OCI-LY3 (cell line): ENCODE data around the gene IL3RA.

Experiments used
- H2AFZ ChIP-seq: fragments of 200-600, 300-600 bp; shearing (Covaris generic); 2 replicates; pipeline ENCODE4 v1.6.0; 2014; ENCODE audit warnings: antibody characterized with exemption, low read depth, low read length
- H3K27ac ChIP-seq: fragments of 200-600, 300-600 bp; sonication (generic); 2 replicates; pipeline ENCODE4 v1.5.1; 2014; ENCODE audit warnings: mild to moderate bottlenecking, low read length, moderate library complexity, mixed read lengths
- H3K27me3 ChIP-seq: fragments of 200-600, 300-600 bp; sonication (generic); 2 replicates; pipeline ENCODE4 v1.6.1; 2014; ENCODE audit warnings: low read depth, low read length, mixed read lengths
- H3K36me3 ChIP-seq: fragments of 200-600, 300-600 bp; sonication (generic); replicated peaks from 2 replicates; pipeline ENCODE3; 2014; ENCODE audit warnings: low read depth, low read length, mixed read lengths
- H3K4me1 ChIP-seq: fragments of 300-600, 200-600 bp; sonication (generic); 2 replicates; pipeline ENCODE4 v1.6.1; 2014; ENCODE audit warnings: low read length, mixed read lengths
- H3K4me2 ChIP-seq: fragments of 200-600, 300-600 bp; sonication (generic); 2 replicates; pipeline ENCODE4 v1.6.1; 2014; ENCODE audit warnings: low read length, mixed read lengths
- H3K4me3 ChIP-seq: fragments of 300-600, 200-600 bp; sonication (generic); 2 replicates; pipeline ENCODE4 v1.5.1; 2014; ENCODE audit warnings: antibody characterized with exemption, mild to moderate bottlenecking, low read length, moderate library complexity
- H3K79me2 ChIP-seq: fragments of 300-600, 200-600 bp; shearing (Covaris generic); 2 replicates; pipeline ENCODE4 v1.6.1; 2014; ENCODE audit warnings: mild to moderate bottlenecking, low read length, mixed read lengths
- H3K9ac ChIP-seq: fragments of 300-600, 200-600 bp; shearing (Covaris generic); 2 replicates; pipeline ENCODE4 v1.6.0; 2014; ENCODE audit warnings: mild to moderate bottlenecking, low read length, moderate library complexity
- H3K9me3 ChIP-seq: fragments of 200-600, 300-600 bp; shearing (Covaris generic); 2 replicates; pipeline ENCODE4 v1.6.1; 2014; ENCODE audit warnings: low read length, mixed read lengths; ENCODE audit not compliant: insufficient read depth
- H4K20me1 ChIP-seq: fragments of 200-600, 300-600 bp; sonication (generic); 2 replicates; pipeline ENCODE4 v1.6.1; 2016; ENCODE audit warnings: low read length, mixed read lengths; ENCODE audit not compliant: insufficient read depth
- CTCF ChIP-seq: fragments of 200-600, 300-600 bp; sonication (generic); IDR thresholded peaks from 2 replicates; pipeline ENCODE4 v1.5.1; 2014; ENCODE audit warnings: antibody characterized with exemption, low read length, low read depth
- EZH2phosphoT487 ChIP-seq: fragments of 200-600 bp; shearing (Covaris generic); IDR thresholded peaks from 2 replicates; pipeline ENCODE4 v1.6.1; 2018; ENCODE audit warnings: antibody characterized with exemption, mixed run types, low read depth

The IL3RA gene

DNA sequence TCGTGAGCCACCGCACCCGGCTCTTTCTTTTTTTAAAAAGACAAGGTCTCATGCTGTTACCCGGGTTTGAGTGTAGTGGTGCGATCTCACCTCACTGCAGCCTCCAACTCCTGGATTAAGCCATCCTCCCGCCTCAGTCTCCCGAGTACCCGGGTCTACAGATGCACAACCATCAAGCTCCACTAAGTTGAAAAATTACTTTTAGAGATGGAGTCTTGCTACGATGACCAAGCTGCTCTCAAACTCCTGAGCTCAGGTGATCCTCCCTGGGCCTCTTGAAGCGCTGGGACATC is 53.4 kb downstream of the IL3RA start:
- Histone ChIP-seq H3K4me1 (peaks cover 17% of the 10 kb centered on the region), H3K9ac (no peak overlapping the region), H3K27me3 (no peaks in the 10 kb centered on the region), H3K9me3 (no peaks in the 10 kb centered on the region), H3K36me3 (peaks cover 66% of the 10 kb centered on the region), H4K20me1 (peaks cover 55% of the 10 kb centered on the region), H3K79me2 (peaks cover 80% of the 10 kb centered on the region), H3K4me2 (no peak overlapping the region), H3K27ac (no peak overlapping the region), H3K4me3 (no peak overlapping the region), H2AFZ (no peak overlapping the region)
- TF ChIP-seq CTCF (no peak), EZH2phosphoT487 (no peak)

DNA sequence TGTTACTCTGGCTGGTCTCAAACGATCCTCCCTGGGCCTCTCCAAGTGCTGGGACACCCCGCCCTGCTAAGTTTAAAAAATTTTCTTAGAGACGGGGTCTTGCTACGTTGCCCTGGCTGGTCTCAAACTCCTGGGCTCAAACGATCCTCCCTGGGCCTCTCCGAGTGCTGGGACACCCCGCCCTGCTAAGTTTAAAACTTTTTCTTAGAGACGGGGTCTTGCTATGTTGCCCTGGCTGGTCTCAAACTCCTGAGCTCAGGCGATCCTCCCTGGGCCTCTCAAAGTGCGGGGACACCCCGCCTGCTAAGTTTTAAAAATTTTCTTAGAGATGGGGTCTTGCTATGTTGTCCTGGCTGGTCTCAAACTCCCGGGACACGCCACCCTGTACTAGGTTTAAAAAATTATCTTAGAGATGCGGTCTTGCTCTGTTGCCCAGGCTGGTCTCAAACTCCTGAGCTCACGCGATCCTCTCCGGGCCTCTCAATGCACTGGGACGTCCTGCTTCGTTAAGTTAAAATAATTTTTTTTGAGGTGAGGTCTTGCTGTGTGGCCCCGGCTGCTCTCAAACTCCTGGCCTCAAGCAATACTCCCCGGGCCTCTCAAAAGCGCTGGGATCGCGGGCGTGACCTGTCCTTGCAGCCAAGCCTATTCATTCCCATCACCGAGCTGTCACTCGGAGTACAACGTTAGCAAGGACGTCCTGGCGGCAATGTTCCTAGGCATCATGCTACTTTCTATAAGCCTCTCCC is 54.2 kb downstream of the IL3RA start:
- peak overlapping the region; percentile 92 for H3K4me3 ChIP-seq
- H3K9ac ChIP-seq = peak overlapping the region; percentile 98
- H3K27me3 ChIP-seq = no peaks in the 10 kb centered on the region
- no peaks in the 10 kb centered on the region for H3K9me3 ChIP-seq
- H3K4me1 ChIP-seq = peaks cover 17% of the 10 kb centered on the region
- H4K20me1 ChIP-seq = peaks cover 58% of the 10 kb centered on the region
- H3K79me2 ChIP-seq = peaks cover 88% of the 10 kb centered on the region
- peaks cover 66% of the 10 kb centered on the region for H3K36me3 ChIP-seq
- H3K4me2 ChIP-seq = peak overlapping the region; percentile 91
- TF ChIP-seq CTCF (no peak), EZH2phosphoT487 (no peak)
- H2AFZ ChIP-seq = no peak overlapping the region
- H3K27ac ChIP-seq = peak overlapping the region; percentile 91

GRCh38 chrX:1391370-1391706 is 54.8 kb downstream of the IL3RA start:
- H3K27me3 ChIP-seq = no peaks in the 10 kb centered on the region
- peak overlapping the region; percentile 98 for H3K9ac ChIP-seq
- peak overlapping the region; percentile 91 for H3K27ac ChIP-seq
- H4K20me1 ChIP-seq = peaks cover 60% of the 10 kb centered on the region
- peaks cover 94% of the 10 kb centered on the region for H3K79me2 ChIP-seq
- no peak overlapping the region for H2AFZ ChIP-seq
- peak overlapping the region; percentile 92 for H3K4me3 ChIP-seq
- no peaks in the 10 kb centered on the region for H3K9me3 ChIP-seq
- H3K4me2 ChIP-seq = peak overlapping the region; percentile 91
- no peak for TF ChIP-seq CTCF
- TF ChIP-seq EZH2phosphoT487 = no peak
- H3K4me1 ChIP-seq = peaks cover 17% of the 10 kb centered on the region
- H3K36me3 ChIP-seq = peaks cover 66% of the 10 kb centered on the region

- peak within 1 kb of the TSS; percentile 54; the same call in 1 of the 2 replicates for H2AFZ ChIP-seq
- H3K27ac ChIP-seq = peak within 1 kb of the TSS; percentile 91
- peak within 1 kb of the TSS; percentile 91 for H3K4me2 ChIP-seq
- H3K9me3 ChIP-seq = no peaks in the 10 kb centered on the region
- peaks cover 65% of the 10 kb centered on the region for H3K36me3 ChIP-seq
- peak within 1 kb of the TSS; percentile 92 for H3K4me3 ChIP-seq
- H4K20me1 ChIP-seq = peaks cover 58% of the 10 kb centered on the region
- H3K27me3 ChIP-seq = no peaks in the 10 kb centered on the region
- H3K9ac ChIP-seq = peak within 1 kb of the TSS; percentile 98
- peaks cover 93% of the 10 kb centered on the region for H3K79me2 ChIP-seq
- peaks cover 17% of the 10 kb centered on the region for H3K4me1 ChIP-seq
- TF ChIP-seq CTCF = peak; percentile 10; the same call in 1 of the 2 replicates
- TF ChIP-seq EZH2phosphoT487 = no peak
These were observed 55.3 kb downstream of the IL3RA start, which contains the start of gene SLC25A6 for GRCh38 chrX:1391707-1392375. Gene SLC25A6, minus strand, starts transcription at chrX:1392113. Its CDS starts 104 bp downstream, at chrX:1392009.
